Activated CD8-positive, alpha-beta memory T cell treated with anti-CD3 and anti-CD28 coated beads, Interleukin-2, amount 50 U/mL, for 24 hours (primary cell): ENCODE results near the gene USP9X.
"Not testable (repeated sequence)": the region's sequence is repeated elsewhere in the genome, so short reads cannot be mapped to it uniquely, and the experiment has no call there.

Experiments
- DNase-seq: peaks from one replicate; pipeline ENCODE4 v3.0.0-alpha.2; 2020; ENCODE audit errors: extremely low read depth

USP9X gene

DNA sequence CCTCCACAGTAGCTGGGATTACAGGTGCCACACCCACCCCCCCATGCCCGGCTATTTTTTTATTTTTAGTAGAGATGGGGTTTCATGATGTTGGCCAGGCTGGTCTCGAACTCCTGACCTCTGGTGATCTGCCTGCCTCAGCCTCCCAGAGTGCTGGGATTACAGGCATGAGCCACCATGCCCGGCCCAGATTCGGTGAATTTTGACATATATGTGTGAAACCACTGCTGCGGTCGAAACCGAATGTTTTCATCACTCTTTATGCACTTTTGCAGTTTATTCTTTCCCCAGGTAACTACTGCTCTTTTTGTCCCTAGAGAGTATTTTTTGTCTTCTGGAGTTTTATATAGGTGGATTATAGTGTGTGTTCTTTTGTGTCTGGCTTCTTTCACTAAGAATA lies 101.7 kb downstream of the USP9X start:
- DNase-seq = not testable (repeated sequence)

DNA sequence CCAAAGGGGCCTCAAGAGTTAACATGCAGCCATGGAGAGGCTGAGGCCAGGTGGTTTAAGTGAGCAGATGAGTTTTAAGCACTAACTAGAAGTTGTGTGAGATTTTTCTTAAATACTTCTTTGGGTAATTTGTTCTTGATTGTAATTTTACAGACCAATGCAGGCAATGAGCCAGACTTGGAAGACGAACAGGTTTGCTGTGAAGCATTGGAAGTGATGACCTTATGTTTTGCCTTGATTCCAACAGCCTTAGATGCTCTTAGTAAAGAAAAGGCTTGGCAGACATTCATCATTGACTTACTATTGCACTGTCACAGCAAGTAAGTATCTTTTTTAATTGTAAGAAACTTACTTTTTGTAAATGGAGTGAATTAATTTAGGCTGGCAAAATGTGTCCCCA lies 103.9 kb downstream of the USP9X start:
- DNase-seq = no peak

DNA sequence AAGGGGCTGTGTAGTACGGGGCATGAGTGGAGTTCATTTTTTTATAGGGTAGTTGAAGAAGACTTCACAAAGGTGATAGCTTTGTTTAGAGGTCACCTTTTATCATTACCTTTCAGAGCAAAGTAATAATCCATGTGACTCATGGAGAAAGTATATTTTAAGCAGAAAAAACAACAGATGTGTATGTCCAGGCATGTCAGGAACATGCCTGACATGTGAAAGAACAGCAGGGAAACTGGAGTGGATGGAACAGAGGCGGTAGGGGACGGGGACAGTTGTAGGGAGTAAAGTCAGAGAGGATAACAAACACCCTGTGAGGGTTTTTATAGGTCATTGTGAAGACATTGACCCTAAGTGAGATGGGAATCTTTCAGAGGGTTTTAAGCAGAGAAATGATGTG lies 107.6 kb downstream of the USP9X start:
- DNase-seq = no peak

DNA sequence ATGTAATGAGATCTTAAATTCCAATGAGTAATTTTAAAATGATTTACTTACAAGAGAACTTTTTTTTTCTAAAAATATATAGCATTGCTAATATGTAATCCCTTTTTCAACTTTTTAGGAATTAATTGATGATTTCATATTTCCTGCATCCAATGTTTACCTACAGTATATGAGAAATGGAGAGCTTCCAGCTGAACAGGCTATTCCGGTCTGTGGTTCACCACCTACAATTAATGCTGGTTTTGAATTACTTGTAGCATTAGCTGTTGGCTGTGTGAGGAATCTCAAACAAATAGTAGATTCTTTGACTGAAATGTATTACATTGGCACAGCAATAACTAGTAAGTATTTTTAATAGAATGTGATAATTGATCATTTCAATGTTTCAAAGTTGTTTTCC lies 113.2 kb downstream of the USP9X start:
- DNase-seq = no peak

DNA sequence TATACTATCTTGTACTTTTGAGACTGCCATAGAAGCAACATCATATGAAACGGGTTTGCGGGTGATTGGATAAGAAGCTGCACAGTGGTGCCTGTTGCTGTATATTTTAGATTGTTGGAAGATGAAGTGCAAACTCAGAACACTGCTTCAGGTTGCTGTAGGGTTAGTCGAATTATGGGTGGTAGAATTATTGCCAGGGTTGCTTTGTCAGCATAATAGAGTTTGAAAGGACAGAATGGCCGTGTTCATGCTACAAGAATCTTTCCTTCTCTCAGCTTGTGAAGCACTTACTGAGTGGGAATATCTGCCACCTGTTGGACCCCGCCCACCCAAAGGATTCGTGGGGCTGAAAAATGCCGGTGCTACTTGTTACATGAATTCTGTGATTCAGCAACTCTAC lies 115.5 kb downstream of the USP9X start:
- DNase-seq = no peak

DNA sequence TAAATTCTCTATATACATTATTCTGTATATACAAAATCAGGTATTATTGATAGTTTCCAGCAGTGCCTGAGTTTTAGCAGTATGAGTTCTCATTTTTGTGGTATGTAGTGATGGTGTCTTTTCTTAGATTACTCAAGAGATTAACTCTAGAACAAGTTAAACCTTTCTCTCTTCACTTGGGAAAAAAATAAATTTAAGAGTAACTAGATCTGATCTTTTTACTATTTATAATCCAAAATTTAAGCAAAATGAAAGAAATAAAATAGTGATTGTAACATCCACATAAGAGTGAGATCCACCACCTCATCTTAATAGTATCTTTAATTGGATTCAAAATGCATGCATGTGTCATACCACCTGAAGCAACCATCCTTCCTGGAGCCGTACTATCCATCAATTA lies 124.6 kb downstream of the USP9X start:
- no peak for DNase-seq

DNA sequence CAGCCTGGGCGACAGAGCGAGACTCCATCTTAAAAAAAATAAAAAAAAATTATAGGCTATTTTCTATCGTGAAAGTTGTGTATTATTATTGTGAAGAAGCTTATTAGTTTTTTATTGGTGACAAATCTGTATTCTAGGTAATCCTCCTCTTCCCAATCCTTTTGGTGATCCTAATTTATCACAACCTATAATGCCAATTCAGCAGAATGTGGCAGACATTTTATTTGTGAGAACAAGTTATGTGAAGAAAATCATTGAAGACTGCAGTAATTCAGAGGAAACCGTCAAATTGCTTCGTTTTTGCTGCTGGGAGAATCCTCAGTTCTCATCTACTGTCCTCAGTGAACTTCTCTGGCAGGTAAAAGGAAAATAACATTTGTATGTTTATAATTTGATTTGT lies 139.4 kb downstream of the USP9X start:
- no peak for DNase-seq

DNA sequence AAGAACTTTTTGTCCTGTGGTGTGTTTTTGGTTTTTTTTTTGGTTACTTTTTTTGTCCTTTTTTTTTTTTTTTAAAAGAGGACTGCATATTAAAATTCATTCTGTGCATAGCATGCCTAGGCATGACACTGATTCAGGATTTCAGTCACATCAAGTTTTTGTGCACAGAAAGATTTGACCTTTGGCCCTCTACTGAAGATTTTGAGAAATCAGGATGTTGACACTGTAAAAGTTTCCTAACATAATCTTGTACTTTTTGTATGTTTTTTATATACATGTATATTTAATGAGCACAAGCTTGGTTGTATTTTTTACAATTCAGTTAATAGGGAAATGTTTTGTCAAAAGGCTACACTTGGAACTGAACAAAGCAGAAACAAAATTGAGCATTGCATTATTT lies 148.7 kb downstream of the USP9X start:
- no peak for DNase-seq

DNA sequence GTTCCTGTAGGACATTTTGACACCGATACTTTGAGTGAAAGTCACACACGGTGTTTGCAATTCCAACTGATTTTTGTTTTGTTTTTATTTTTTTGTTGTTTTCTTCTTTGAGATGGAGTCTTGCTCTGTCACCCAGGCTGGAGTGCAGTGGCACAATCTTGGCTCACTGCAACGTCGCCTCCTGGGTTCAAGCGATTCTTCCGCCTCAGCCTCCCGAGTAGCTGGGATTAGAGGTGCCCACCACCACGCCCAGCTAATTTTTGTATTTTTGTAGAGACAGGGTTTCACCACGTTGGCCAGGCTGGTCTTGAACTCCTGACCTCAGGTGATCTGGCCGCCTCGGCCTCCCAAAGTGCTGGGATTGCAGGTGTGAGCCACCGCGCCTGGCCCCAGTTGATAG lies 149.2 kb downstream of the USP9X start:
- DNase-seq = not testable (repeated sequence)

DNA sequence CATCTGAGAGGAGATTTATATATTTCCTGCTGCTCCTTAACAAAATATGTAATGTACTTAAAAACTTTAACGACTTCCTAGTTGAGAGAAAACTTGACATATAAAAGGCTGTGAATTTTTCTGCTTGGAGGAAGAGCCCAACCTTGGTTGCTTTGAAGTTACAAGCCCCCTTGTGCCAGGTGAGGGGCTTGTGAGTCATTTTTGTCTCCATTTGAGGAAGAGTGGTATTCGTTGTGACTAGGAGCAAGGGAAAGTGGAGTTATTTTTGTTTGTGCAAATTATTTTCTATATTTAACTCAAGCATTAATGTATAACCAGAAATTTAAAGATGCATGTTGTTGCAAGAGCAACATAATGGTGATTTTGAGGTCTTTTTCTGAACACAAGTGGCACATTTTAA lies 149.7 kb downstream of the USP9X start:
- DNase-seq = no peak

DNA sequence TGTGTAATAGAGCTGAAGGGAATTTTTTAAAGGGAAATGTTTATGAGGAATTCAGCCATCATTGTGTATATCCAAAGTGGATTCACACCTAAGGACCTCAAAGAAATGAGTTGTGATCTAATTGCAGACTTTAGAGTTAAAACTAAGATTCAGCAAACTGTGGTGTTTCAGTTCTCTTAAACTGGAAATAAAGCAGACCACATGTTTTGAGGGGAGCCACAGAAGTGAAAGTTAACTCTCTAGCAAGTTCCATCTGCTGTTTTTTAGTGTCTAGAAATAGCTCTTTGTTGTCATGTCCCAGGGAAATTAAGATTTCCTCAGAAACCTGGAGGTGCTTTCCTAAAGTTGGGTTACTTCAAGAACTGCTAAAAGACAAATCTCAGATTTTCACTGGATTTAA lies 151.4 kb downstream of the USP9X start:
- no peak for DNase-seq

DNA sequence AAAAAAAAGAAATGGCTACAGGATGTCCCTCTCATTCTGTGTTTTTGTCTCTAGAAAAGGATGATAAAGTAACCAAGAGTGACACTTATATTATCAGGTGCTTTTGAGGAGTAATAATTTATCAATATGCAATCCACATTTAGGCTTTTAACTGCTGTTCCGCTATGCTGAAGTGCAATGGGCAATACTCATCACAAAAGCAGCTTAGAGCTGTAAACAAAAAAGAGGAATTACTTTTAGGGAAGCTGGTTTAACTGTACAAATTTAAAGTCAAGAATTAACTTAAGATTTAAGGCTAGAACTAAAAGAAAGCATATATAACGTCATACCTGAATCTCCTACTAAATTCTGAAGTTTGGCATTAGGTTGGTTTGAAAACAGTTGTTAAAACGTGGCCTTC lies 155.3 kb downstream of the USP9X start:
- no peak for DNase-seq

DNA sequence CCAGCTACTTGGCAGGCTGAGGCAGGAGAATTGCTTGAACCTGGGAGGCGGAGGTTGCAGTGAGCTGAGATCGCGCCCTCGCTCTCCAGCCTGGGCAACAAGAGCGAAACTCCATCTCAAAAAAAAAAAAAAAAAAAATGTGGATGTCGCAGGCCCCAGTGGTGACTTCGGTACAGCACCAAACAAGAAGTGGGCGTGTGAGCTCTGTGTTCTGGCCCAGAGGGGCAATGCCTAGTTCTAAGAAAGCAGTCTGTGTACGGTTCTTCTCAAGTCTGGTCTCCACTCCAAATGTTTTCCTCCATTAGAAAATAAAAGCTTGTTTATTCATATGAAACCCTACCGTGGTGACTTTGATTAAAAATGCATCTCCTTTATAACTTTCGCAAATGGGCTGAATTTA lies 156.7 kb downstream of the USP9X start:
- no peak for DNase-seq

DNA sequence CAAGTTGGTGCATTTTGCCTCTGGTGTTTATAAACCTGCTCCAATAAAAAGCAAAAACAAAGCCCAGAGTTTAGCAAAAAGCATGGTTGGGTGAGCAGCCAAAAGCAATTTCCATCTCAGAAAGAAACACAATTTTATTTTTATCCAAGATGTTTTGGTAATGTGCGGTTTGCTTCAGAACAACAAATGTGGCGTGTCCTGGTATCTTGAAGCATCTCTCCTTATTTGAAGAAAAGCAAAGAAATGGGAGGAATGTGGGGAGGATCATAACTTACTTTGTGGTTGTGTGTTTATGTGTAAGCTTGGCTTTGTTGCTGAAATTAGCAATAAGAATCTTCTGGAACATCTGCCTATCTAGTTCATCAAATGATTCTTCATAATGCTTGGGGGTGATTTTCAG lies 160.4 kb downstream of the USP9X start:
- no peak for DNase-seq

DNA sequence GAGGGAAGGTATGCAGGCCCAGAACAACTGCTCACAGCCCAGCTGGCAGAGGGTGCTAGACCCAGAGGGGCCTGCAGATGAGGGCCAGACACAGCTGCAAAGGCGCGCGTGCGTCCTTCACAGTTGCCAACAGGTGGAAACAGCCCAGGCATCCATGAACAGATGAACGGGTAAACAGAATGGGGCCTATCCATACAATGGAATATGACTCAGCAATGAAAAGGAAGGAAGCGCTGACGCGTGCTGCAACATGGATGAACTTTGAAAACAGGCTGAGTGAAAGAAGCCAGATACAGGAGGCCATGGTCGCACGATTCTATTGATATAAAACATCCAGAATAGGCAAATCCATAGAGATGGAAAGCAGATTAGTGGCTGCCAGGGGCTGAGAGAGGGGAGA lies 165.6 kb downstream of the USP9X start:
- DNase-seq = no peak

DNA sequence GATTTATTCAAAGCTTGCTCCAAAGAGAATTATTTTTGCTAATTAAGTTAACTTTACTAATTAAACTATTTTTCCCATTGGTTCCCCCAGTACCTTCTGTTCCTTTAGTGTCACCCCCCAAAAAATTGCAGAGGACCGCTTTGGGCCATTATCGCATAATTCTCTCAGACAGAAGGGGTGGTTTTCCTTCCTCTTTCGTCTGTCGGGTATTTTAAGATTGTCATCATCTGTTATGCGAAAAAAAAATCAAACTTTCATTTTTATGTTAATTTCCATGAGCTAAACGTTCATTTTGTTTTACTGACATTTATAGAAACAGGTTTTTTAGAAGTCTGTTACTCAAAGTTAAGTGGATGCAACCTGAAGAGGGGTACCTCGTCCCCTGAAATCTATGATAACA lies 172.6 kb downstream of the USP9X start:
- DNase-seq = no peak

DNA sequence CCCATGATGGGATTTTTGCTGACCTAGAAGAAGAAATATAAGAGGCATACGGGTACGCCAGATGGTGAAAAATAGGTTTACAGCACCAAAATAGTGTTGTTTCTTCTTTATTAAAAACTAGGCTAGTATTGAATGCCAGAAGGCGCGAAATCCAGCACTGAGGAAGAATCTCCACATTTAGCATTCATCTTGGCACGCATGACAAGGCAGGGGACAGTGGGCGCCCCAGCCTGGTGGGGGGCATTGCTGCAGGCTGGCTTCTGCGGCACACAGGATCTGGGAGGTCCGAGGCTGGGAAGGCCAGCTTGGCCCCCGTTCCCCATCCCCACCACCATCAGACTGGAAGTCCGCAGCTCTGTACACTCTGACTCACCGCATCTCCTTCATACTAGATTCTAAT lies 173.0 kb downstream of the USP9X start:
- DNase-seq = no peak

DNA sequence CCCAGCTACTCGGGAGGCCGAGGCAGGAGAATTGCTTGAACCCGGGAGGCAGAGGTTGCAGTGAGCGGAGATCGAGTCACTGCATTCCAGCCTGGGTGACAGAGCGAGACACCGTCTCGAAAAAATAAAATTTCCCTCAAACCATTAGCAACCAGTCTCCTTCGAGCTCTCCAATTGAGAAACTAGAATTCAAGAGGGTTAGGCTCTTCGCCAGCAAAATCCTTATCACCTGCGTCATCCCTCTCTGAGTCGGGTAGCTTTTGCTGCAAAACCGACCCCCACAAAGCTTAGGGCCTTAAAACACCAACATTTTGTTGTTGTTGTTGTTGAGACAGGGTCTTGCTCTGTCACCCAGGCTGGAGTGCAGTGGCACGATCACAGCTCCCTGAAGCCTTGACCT lies 173.6 kb downstream of the USP9X start:
- no peak for DNase-seq

DNA sequence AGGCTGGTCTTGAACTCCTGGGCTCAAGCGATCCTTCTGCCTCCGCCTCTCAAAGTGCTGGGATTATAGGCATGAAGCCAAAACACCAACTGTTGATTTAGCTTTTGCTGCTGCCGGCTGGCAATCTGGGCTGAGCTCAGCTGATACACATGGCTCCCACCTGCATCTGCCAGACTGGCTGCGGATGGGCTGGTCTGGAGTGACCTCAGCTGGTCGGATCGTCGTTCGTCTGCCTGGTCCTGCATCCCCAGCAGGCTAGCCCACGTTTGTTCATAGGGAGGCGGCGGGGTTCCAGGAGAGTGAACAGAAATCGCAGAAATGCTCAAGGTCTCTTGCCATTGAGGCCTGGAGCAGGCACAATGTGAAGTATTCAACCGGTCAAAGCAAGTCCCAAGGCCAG lies 174.3 kb downstream of the USP9X start:
- DNase-seq = no peak

DNA sequence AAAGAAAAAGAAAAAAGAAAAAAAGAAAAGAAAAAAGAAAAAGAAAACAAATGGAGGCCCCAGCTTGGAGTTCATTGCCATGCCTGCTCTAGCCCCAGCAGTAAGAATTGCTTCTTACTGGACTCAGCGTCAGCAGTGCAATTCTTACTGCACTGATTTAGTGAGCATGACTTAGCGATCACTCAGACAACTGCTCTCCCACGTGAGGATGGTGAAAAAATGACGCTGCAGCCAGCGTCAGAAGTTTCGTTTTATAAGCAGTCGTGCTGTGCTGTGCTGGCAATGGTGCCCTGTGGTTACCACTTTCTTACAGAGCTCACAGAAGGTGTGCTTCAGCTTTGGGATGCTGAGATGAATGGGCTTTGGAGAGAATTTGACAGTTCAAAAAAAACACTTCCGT lies 180.4 kb downstream of the USP9X start:
- DNase-seq = peak; percentile 25

DNA sequence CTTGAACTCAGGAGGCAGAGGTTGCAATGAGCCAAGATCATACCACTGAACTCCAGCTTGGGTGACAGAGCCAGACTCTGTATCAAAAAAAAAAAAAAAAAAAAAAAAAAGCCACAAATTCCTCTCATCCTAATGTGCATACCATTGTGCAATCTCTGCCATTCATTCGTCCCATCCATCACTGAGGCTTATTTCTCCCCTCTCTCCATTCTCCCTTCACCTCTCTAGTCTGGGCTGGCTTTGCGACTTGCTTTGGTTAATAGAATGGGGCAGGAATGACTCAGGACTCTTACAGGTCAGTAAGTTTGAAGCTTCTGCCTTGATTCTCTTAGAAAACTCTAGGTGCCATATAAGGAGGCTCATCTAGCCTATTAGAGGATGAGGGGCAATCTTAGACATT lies 188.4 kb downstream of the USP9X start:
- DNase-seq = no peak

DNA sequence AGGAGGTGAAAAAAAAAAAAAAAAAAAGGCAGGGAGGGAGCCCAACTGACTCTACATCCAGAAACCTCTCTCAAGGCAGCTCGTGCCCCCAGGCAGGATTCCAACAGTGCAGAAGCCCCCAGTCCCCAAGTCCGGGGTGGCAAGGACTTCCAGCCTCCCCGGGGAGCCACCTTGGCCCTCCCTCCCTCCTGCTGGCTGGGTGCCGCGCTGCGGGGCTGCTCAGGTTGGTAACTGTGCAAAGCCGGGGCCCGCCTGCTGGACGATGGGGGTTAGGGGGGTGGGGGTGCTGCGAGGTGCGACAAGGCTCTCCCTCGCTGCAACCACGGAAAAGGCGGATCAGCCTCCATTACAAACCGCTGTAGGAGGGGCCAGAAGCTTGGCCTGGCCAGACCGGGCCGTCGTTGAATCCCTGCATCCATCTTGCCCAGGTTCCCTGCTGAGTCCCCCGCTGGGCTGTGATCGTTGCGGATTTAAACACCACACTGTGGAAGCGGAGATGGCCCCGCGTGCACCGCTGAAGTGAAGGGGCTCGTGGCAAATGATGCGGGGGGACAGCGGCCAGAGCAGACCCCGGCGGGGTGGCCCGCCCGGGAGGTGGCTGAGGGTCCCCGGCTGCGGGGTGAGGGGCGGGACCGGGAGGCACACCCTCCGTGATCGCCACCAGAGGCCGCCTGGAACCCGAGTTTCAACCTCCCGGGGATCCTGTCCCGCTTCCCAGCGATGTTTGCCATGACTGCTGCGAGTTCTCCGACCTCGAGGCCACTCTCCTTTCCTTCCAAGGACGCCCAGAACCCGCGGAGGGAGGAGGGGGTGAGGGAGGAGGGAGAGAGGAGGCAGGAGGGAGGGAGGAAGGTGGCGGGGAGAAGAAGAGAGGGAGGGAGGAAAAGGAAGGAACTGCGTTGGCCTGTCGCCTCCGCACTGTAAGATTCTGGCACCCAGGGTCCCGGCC lies 190.7 kb downstream of the USP9X start:
- no peak for DNase-seq

DNA sequence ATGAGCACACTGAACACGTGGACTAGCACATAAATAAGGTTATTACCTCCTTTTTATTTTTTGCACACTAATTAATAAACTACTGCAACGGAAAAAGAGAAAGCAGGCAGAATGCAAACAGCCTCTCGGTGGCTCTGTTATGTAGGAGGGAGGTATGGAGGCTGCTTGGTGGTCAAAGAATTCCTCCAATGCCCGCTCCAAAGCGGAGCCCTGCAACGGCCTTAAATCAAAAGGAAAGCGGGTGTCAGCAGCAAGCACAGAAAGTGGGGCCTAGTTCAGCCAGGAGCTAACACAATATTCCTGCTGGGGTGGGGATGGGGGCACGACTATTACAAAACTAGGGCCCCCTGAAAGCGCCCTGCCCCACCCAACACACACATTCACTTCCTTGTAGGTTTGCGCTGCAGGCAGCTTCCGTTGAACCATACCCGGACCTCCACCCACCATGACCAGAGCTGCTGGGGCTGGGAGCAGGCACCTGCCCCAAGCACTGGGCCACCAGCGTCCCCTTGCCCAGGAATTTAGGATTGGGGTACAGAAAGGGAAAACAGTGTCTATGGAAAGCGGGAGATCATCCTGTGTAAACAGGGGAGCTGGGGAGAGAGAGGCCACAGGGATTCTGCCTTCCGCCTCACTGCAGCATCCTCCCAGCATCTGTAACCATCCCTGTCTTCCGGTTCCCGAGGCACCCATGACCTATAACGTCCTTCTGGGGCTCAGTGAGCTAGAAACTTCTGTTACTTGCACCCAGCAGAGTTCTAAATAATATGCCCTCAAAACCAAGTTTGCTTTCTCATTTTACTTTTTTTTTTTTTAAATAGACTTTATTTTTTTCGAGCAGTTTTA lies 191.6 kb downstream of the USP9X start:
- DNase-seq = no peak
